ENCODE measurements around the gene FRA10AC1.
A peak's percentile ranks its signal among the peaks of the same experiment; 100 is the strongest.
"Not testable (repeated sequence)": the region's sequence is repeated elsewhere in the genome, so short reads cannot be mapped to it uniquely, and the experiment has no call there.

The FRA10AC1 gene

DNA sequence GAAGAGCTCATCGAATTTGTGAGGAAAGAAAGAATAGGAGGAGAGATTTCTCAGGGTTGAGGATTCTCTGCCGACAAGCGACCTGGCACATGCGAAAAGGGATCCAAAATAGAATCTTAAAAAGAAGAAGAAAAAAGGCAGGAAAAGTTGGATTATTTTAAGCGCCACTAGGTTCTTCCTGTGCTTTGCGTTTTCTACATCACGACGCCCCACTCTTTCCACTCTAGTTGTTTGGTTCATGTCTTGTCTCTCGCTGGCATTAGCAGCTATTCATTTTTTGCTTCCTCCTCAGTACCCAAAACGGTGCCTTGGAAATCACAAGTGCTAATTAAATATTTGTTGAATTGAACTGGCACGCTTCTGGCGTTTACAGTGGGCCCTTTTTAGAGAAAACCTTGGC is 674 bp upstream of the FRA10AC1 start:
- Histone ChIP-seq H3K9ac (ENCODE audit: insufficient read length, low read depth) (peak overlapping the region; percentile 80), H3K9me3 (ENCODE audit: insufficient read depth, low read length) (no peaks in the 10 kb centered on the region), H3K27me3 (ENCODE audit: insufficient read depth, insufficient read length) (peaks cover 12% of the 10 kb centered on the region), H3K36me3 (ENCODE audit: insufficient read depth, insufficient read length, low read length) (peaks cover 11% of the 10 kb centered on the region), H3K4me1 (ENCODE audit: insufficient read depth, insufficient read length) (no peaks in the 10 kb centered on the region), H3K4me3 (ENCODE audit: insufficient read length, low read depth) (peak overlapping the region; percentile 71)
- TF ChIP-seq YY1 (IDR thresholded peaks at IDR 0.05; ENCODE audit: insufficient read depth, insufficient read length): no peak
- TF ChIP-seq SUZ12 (IDR thresholded peaks at IDR 0.05; ENCODE audit: extremely low read depth, insufficient read depth, insufficient read length): no peak
- no peak for TF ChIP-seq ZNF274 (IDR thresholded peaks at IDR 0.05; ENCODE audit: low read depth, low read length)
- no peak for DNase-seq (ENCODE audit: low read depth, low spot score)

- no peaks in the 10 kb centered on the region for H3K4me1 ChIP-seq (ENCODE audit: insufficient read depth, insufficient read length)
- peaks cover 21% of the 10 kb centered on the region for H3K36me3 ChIP-seq (ENCODE audit: insufficient read depth, insufficient read length, low read length)
- DNase-seq (ENCODE audit: low read depth, low spot score): no peak
- no peaks in the 10 kb centered on the region for H3K9me3 ChIP-seq (ENCODE audit: insufficient read depth, low read length)
- peak overlapping the region; percentile 85 for H3K9ac ChIP-seq (ENCODE audit: insufficient read length, low read depth)
- TF ChIP-seq YY1 (IDR thresholded peaks at IDR 0.05; ENCODE audit: insufficient read depth, insufficient read length) (no peak), ZNF274 (IDR thresholded peaks at IDR 0.05; ENCODE audit: low read depth, low read length) (no peak), SUZ12 (IDR thresholded peaks at IDR 0.05; ENCODE audit: extremely low read depth, insufficient read depth, insufficient read length) (no peak)
- peaks cover 12% of the 10 kb centered on the region for H3K27me3 ChIP-seq (ENCODE audit: insufficient read depth, insufficient read length)
- H3K4me3 ChIP-seq (ENCODE audit: insufficient read length, low read depth): peak overlapping the region; percentile 71
Observed at GRCh38 chr10:93701866-93702209, 554 bp downstream of the FRA10AC1 start.

DNA sequence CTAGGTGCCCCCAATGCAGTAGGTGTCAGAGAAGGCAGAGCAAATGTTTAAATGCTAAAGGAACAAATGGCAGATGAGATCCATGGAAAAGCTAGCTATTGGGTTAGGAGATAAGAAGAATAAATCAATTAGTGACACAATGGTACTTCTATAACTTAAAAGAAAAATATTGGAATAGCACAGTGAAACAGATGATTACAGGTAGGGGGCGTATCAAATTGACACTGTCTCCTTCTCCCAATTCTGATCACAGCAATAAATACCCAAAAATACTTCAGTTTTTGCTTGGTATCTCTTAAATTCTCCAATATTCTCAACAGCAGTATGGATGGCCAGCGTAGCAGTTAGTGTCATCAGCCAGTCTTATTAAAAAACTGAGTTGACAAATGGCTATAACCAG is 5.2 kb downstream of the FRA10AC1 start:
- no peak for TF ChIP-seq SUZ12 (IDR thresholded peaks at IDR 0.05; ENCODE audit: extremely low read depth, insufficient read depth, insufficient read length)
- H3K4me3 ChIP-seq (ENCODE audit: insufficient read length, low read depth): no peak overlapping the region
- H3K9ac ChIP-seq (ENCODE audit: insufficient read length, low read depth): no peak overlapping the region
- H3K36me3 ChIP-seq (ENCODE audit: insufficient read depth, insufficient read length, low read length): peaks cover 38% of the 10 kb centered on the region
- H3K27me3 ChIP-seq (ENCODE audit: insufficient read depth, insufficient read length): no peaks in the 10 kb centered on the region
- H3K9me3 ChIP-seq (ENCODE audit: insufficient read depth, low read length): no peaks in the 10 kb centered on the region
- DNase-seq (ENCODE audit: low read depth, low spot score): no peak
- no peaks in the 10 kb centered on the region for H3K4me1 ChIP-seq (ENCODE audit: insufficient read depth, insufficient read length)

DNA sequence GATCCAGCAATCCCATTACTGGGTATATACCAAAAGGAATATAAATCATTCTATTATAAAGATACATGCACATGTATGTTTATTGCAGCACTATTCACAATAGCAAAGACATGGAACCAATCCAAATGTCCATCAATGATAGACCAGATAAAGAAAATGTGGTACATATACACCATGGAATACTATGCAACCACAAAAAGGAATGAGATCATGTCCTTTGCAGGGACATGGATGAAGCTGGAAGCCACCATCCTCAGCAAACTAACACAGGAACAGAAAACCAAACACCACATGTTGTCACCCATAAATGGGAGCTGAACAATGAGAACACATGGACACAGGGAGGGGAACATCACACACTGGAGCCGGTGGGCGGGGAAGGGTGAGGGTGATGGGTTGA is 5.8 kb downstream of the FRA10AC1 start:
- H3K36me3 ChIP-seq (ENCODE audit: insufficient read depth, insufficient read length, low read length): peaks cover 43% of the 10 kb centered on the region

GRCh38 chr10:93695740-93696139 is 6.7 kb downstream of the FRA10AC1 start:
- H3K36me3 ChIP-seq (ENCODE audit: insufficient read depth, insufficient read length, low read length): peaks cover 47% of the 10 kb centered on the region

More for the DNA sequence above, 5.8 kb downstream of the FRA10AC1 start:
- H3K4me1 ChIP-seq (ENCODE audit: insufficient read depth, insufficient read length); H3K9me3 ChIP-seq (ENCODE audit: insufficient read depth, low read length); DNase-seq (ENCODE audit: low read depth, low spot score); H3K27me3 ChIP-seq (ENCODE audit: insufficient read depth, insufficient read length); H3K4me3 ChIP-seq (ENCODE audit: insufficient read length, low read depth); H3K9ac ChIP-seq (ENCODE audit: insufficient read length, low read depth): not testable (repeated sequence)

GRCh38 chr10:93687737-93688136 is 14.7 kb downstream of the FRA10AC1 start:
- Histone ChIP-seq H3K4me3 (ENCODE audit: insufficient read length, low read depth) (no peak overlapping the region), H3K4me1 (ENCODE audit: insufficient read depth, insufficient read length) (no peaks in the 10 kb centered on the region), H3K9ac (ENCODE audit: insufficient read length, low read depth) (no peak overlapping the region), H3K9me3 (ENCODE audit: insufficient read depth, low read length) (no peaks in the 10 kb centered on the region), H3K36me3 (ENCODE audit: insufficient read depth, insufficient read length, low read length) (peaks cover 16% of the 10 kb centered on the region), H3K27me3 (ENCODE audit: insufficient read depth, insufficient read length) (no peaks in the 10 kb centered on the region)
- no peak for TF ChIP-seq SUZ12 (IDR thresholded peaks at IDR 0.05; ENCODE audit: extremely low read depth, insufficient read depth, insufficient read length)
- TF ChIP-seq ZNF274 (IDR thresholded peaks at IDR 0.05; ENCODE audit: low read depth, low read length): no peak
- no peak for TF ChIP-seq YY1 (IDR thresholded peaks at IDR 0.05; ENCODE audit: insufficient read depth, insufficient read length)
- no peak for DNase-seq (ENCODE audit: low read depth, low spot score)

More at GRCh38 chr10:93695740-93696139, 6.7 kb downstream of the FRA10AC1 start:
- Histone ChIP-seq H3K4me3 (ENCODE audit: insufficient read length, low read depth) (no peak overlapping the region), H3K9me3 (ENCODE audit: insufficient read depth, low read length) (no peaks in the 10 kb centered on the region), H3K9ac (ENCODE audit: insufficient read length, low read depth) (no peak overlapping the region), H3K27me3 (ENCODE audit: insufficient read depth, insufficient read length) (no peaks in the 10 kb centered on the region), H3K4me1 (ENCODE audit: insufficient read depth, insufficient read length) (no peaks in the 10 kb centered on the region)
- TF ChIP-seq SUZ12 (IDR thresholded peaks at IDR 0.05; ENCODE audit: extremely low read depth, insufficient read depth, insufficient read length) (no peak), YY1 (IDR thresholded peaks at IDR 0.05; ENCODE audit: insufficient read depth, insufficient read length) (no peak), ZNF274 (IDR thresholded peaks at IDR 0.05; ENCODE audit: low read depth, low read length) (no peak)
- no peak for DNase-seq (ENCODE audit: low read depth, low spot score)

DNA sequence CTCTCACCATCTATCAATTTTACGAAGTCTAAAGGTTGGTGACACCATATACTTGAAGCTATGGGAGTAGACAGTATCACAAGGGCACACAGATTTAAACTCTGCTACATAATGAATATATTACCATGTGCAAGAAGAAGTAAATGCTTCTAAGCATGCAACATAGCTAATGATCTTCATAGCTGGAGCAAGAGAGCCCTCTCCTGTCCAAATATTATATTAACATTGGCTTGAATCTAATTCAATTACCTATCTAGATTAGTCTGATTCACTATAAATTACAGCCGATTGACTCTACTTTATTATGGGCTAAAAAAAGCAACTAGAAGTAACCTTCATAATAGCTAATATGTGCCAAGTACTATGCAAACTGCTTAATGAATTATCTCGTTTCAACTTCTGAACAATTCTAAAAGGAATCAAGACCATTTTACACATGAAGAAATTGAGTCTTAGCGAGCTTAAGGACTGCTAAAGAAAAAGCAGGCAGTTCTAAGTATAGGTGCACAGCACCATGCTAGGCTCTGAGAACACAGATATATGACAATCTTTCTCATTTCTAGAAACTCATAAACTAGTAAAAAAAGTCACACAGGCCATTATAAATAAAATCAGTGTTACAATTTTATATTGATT is 21.9 kb downstream of the FRA10AC1 start:
- H3K9ac ChIP-seq (ENCODE audit: insufficient read length, low read depth): no peak overlapping the region
- no peak for TF ChIP-seq YY1 (IDR thresholded peaks at IDR 0.05; ENCODE audit: insufficient read depth, insufficient read length)
- TF ChIP-seq SUZ12 (IDR thresholded peaks at IDR 0.05; ENCODE audit: extremely low read depth, insufficient read depth, insufficient read length): no peak
- TF ChIP-seq ZNF274 (IDR thresholded peaks at IDR 0.05; ENCODE audit: low read depth, low read length): no peak

More for the DNA sequence above, 21.9 kb downstream of the FRA10AC1 start:
- no peaks in the 10 kb centered on the region for H3K27me3 ChIP-seq (ENCODE audit: insufficient read depth, insufficient read length)
- H3K9me3 ChIP-seq (ENCODE audit: insufficient read depth, low read length): no peaks in the 10 kb centered on the region
- no peak for DNase-seq (ENCODE audit: low read depth, low spot score)
- peaks cover 14% of the 10 kb centered on the region for H3K36me3 ChIP-seq (ENCODE audit: insufficient read depth, insufficient read length, low read length)
- no peaks in the 10 kb centered on the region for H3K4me1 ChIP-seq (ENCODE audit: insufficient read depth, insufficient read length)
- no peak overlapping the region for H3K4me3 ChIP-seq (ENCODE audit: insufficient read length, low read depth)

All from NT2/D1 (cell line).